ENCODE data around the gene LSMEM2. TPM values are rescaled to one million over a fixed set of nuclear protein-coding genes. Genes with fewer than 3 reads are reported as not detected.
"Not testable (repeated sequence)": the region's sequence is repeated elsewhere in the genome, so short reads cannot be mapped to it uniquely, and the experiment has no call there.

Gene LSMEM2
- total and polyA plus RNA-seq, 4 donors: 0.51 to 1.3 TPM; not detected in 2

DNA sequence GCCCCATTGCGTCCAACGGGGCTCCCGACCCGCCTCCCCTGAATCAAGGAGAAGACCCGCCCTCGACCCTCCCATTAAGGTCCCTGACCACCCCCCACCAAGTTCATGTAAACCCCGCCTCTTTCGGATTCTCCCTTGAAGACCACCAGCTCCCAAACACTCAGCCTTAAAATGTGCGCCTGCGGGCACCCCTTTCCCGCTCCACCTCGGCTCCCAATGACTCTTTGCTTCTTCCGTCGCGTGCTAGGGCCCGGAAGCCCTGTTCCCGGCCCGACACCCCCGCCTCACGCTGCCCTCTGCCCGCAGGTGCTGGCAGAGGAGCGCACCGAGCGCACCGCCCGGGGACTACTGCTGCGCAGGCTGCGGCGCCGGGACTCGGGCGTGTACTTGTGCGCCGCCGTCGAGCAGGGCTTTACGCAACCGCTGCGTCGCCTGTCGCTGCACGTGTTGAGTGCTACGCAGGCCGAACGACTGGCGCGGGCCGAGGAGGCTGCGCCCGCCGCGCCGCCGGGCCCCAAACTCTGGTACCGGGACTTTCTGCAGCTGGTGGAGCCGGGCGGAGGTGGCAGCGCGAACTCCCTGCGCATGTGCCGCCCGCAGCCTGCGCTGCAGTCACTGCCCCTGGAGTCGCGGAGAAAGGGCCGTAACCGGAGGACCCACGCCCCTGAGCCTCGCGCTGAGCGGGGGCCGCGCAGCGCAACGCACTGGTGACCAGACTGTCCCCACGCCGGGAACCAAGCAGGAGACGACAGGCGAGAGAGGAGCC lies 2.7 kb upstream of the LSMEM2 start:
- H3K27me3 ChIP-seq (ENCODE audit: control insufficient read depth in 1 of 2, insufficient read depth in 2 of 2, low read length in 1 of 2): no peaks in the 10 kb centered on the region
- intact Hi-C loops (cut with DNase I): loop anchor here (2.0 to 10.0 kb wide), 2 partner anchors 49 to 151 kb away; no protein-coding TSS in a partner anchor
- WGBS, 2 donors: 79 to 80% methylated on average over 79 of the region's 79 CpGs

DNA sequence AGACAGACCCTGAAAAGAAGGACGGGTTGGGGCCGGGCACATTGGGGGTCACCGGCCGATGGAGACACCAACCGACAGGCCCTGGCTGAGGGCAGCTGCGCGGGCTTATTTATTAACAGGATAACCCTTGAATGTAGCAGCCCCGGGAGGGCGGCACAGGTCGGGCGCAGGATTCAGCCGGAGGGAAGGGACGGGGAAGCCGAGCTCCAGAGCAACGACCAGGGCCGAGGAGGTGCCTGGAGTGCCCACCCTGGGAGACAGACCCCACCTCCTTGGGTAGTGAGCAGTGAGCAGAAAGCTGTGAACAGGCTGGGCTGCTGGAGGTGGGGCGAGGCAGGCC lies 2.2 kb upstream of the LSMEM2 start:
- Histone ChIP-seq H3K4me3 (ENCODE audit: low read length in 2 of 2) (no peak overlapping the region), H3K36me3 (ENCODE audit: control insufficient read depth in 1 of 2, insufficient read depth in 2 of 2, low read length in 1 of 2) (no peaks in the 10 kb centered on the region), H3K4me1 (ENCODE audit: control insufficient read depth in 1 of 2, insufficient read depth in 2 of 2, low read length in 2 of 2) (no peaks in the 10 kb centered on the region), H3K27me3 (ENCODE audit: control insufficient read depth in 1 of 2, insufficient read depth in 2 of 2, low read length in 1 of 2) (no peaks in the 10 kb centered on the region), H3K27ac (ENCODE audit: low read depth in 1 of 2, low read length in 2 of 2) (no peak overlapping the region), H3K9me3 (ENCODE audit: control insufficient read depth, low read length) (no peaks in the 10 kb centered on the region)
- DNase-seq: peak in 1 of 2 donors; percentile 40
- 90 to 91% methylated on average over 17 of the region's 17 CpGs for WGBS, 2 donors
- intact Hi-C loops (cut with DNase I): loop anchor here in 1 of 2 donors (10.0 kb wide), 1 partner anchor 152 kb away; no protein-coding TSS in a partner anchor
- no peak for ATAC-seq (ENCODE audit: low FRiP score)

More for the DNA sequence above, 2.7 kb upstream of the LSMEM2 start:
- H3K4me1 ChIP-seq (ENCODE audit: control insufficient read depth in 1 of 2, insufficient read depth in 2 of 2, low read length in 2 of 2): no peaks in the 10 kb centered on the region
- H3K9me3 ChIP-seq (ENCODE audit: control insufficient read depth, low read length): no peaks in the 10 kb centered on the region
- ATAC-seq (ENCODE audit: low FRiP score) (no peak), DNase-seq (peak in 1 of 2 donors; percentile 42)
- H3K36me3 ChIP-seq (ENCODE audit: control insufficient read depth in 1 of 2, insufficient read depth in 2 of 2, low read length in 1 of 2): no peaks in the 10 kb centered on the region
- H3K27ac ChIP-seq (ENCODE audit: low read depth in 1 of 2, low read length in 2 of 2): no peak overlapping the region
- no peak overlapping the region for H3K4me3 ChIP-seq (ENCODE audit: low read length in 2 of 2)

- no peaks in the 10 kb centered on the region for H3K4me1 ChIP-seq (ENCODE audit: control insufficient read depth in 1 of 2, insufficient read depth in 2 of 2, low read length in 2 of 2)
- no peaks in the 10 kb centered on the region for H3K36me3 ChIP-seq (ENCODE audit: control insufficient read depth in 1 of 2, insufficient read depth in 2 of 2, low read length in 1 of 2)
- no peaks in the 10 kb centered on the region for H3K9me3 ChIP-seq (ENCODE audit: control insufficient read depth, low read length)
- ATAC-seq (ENCODE audit: low FRiP score) (peak; percentile 23), DNase-seq (no peak)
- peak overlapping the region in 1 of 2 donors; percentile 9 for H3K27ac ChIP-seq (ENCODE audit: low read depth in 1 of 2, low read length in 2 of 2)
- no peaks in the 10 kb centered on the region for H3K27me3 ChIP-seq (ENCODE audit: control insufficient read depth in 1 of 2, insufficient read depth in 2 of 2, low read length in 1 of 2)
- intact Hi-C loops (cut with DNase I): loop anchor here in 1 of 2 donors (10.0 kb wide), 1 partner anchor 154 kb away; no protein-coding TSS in a partner anchor
- no peak overlapping the region for H3K4me3 ChIP-seq (ENCODE audit: low read length in 2 of 2)
- 75% methylated on average over 4 of the region's 4 CpGs for WGBS, 2 donors
These were observed 586 bp upstream of the LSMEM2 start for GRCh38 chr3:50278123-50278879.

DNA sequence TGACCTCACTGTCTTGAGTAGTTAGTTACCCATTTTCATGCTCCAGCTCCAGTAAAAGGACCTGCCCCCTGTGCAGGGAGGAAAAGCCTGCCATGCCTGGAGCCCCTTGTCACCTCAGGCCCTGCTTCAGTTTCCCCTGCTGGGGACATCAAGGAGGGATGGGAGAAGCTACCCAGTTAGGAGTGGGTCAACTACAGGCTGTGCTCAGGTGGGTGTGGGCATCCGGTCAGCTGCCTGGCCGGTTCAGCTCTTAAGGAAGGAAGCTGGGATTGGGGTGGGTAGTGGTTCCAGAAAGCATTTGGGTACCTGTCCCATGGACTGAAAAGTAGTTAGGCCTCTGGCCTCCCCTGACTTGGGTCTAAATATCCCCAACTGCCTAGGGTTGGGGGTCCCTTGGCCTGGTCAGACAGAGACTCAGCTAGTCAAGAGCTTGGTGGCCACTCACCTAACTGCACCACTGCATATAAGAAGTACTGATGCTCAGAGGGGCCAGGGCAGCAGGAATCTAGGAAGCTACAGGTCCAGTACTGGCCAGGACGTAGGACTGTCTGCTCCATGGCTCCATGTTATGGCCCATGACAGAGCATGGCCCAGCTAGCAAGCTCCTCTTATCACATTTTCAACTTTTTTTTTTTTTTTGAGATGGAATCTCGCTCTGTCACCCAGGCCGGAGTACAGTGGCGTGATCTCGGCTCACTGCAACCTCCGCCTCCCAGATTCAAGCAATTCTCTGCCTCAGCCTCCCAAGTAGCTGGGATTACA lies 549 bp downstream of the LSMEM2 start:
- intact Hi-C loops (cut with DNase I): loop anchor here in 1 of 2 donors (10.0 kb wide), 1 partner anchor 155 kb away; no protein-coding TSS in a partner anchor
- H3K27ac ChIP-seq (ENCODE audit: low read depth in 1 of 2, low read length in 2 of 2): no peak overlapping the region

GRCh38 chr3:50284121-50284520 lies 5.2 kb downstream of the LSMEM2 start:
- WGBS, 2 donors: 80 to 84% methylated on average over 6 of the region's 6 CpGs
- H3K4me1 ChIP-seq (ENCODE audit: control insufficient read depth in 1 of 2, insufficient read depth in 2 of 2, low read length in 2 of 2); H3K27me3 ChIP-seq (ENCODE audit: control insufficient read depth in 1 of 2, insufficient read depth in 2 of 2, low read length in 1 of 2); DNase-seq; intact Hi-C loops (cut with DNase I); ATAC-seq (ENCODE audit: low FRiP score); H3K4me3 ChIP-seq (ENCODE audit: low read length in 2 of 2); H3K9me3 ChIP-seq (ENCODE audit: control insufficient read depth, low read length); H3K27ac ChIP-seq (ENCODE audit: low read depth in 1 of 2, low read length in 2 of 2); H3K36me3 ChIP-seq (ENCODE audit: control insufficient read depth in 1 of 2, insufficient read depth in 2 of 2, low read length in 1 of 2): not testable (repeated sequence)

More for the DNA sequence above, 549 bp downstream of the LSMEM2 start:
- H3K36me3 ChIP-seq (ENCODE audit: control insufficient read depth in 1 of 2, insufficient read depth in 2 of 2, low read length in 1 of 2): no peaks in the 10 kb centered on the region
- no peaks in the 10 kb centered on the region for H3K4me1 ChIP-seq (ENCODE audit: control insufficient read depth in 1 of 2, insufficient read depth in 2 of 2, low read length in 2 of 2)
- ATAC-seq (ENCODE audit: low FRiP score) (no peak), DNase-seq (peak in 1 of 2 donors; percentile 37)
- WGBS, 2 donors: 93 to 94% methylated on average over 8 of the region's 8 CpGs
- no peaks in the 10 kb centered on the region for H3K27me3 ChIP-seq (ENCODE audit: control insufficient read depth in 1 of 2, insufficient read depth in 2 of 2, low read length in 1 of 2)
- H3K9me3 ChIP-seq (ENCODE audit: control insufficient read depth, low read length): no peaks in the 10 kb centered on the region
- H3K4me3 ChIP-seq (ENCODE audit: low read length in 2 of 2): no peak overlapping the region

- ATAC-seq (ENCODE audit: low FRiP score): no peak
- 85 to 88% methylated on average over 28 of the region's 28 CpGs for WGBS, 2 donors
- H3K4me3 ChIP-seq (ENCODE audit: low read length in 2 of 2): no peak overlapping the region
- DNase-seq: no peak
- peaks cover 0 to 2% of the 10 kb centered on the region in 2 donors for H3K36me3 ChIP-seq (ENCODE audit: control insufficient read depth in 1 of 2, insufficient read depth in 2 of 2, low read length in 1 of 2)
- intact Hi-C loops (cut with DNase I): no loop called here
- no peaks in the 10 kb centered on the region for H3K27me3 ChIP-seq (ENCODE audit: control insufficient read depth in 1 of 2, insufficient read depth in 2 of 2, low read length in 1 of 2)
- H3K27ac ChIP-seq (ENCODE audit: low read depth in 1 of 2, low read length in 2 of 2): no peak overlapping the region
- H3K9me3 ChIP-seq (ENCODE audit: control insufficient read depth, low read length): no peaks in the 10 kb centered on the region
- no peaks in the 10 kb centered on the region for H3K4me1 ChIP-seq (ENCODE audit: control insufficient read depth in 1 of 2, insufficient read depth in 2 of 2, low read length in 2 of 2)
These were observed 7.7 kb downstream of the LSMEM2 start for GRCh38 chr3:50286322-50287227.

DNA sequence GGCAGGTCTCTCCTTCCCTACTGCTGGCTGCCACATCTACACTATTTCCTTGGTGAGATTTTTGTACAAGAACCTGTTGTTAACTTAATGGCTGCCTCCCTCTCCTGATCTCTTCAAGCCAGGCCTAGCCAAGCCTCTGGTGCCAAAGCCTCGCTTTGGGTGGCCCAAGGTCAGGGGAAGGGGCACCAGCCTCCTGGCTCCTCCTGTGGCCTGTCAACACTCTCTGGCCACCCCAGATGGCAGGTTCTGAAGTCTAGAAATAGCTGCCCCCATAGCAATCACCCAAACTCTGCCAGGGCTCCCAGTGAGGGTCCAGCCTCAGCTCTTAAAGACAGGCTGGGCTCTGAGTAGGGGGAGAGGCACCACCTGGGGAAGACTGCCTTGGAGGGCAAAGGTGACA lies 8.4 kb downstream of the LSMEM2 start:
- H3K27ac ChIP-seq (ENCODE audit: low read depth in 1 of 2, low read length in 2 of 2): no peak overlapping the region
- DNase-seq (no peak), ATAC-seq (ENCODE audit: low FRiP score) (no peak)
- no peaks in the 10 kb centered on the region for H3K27me3 ChIP-seq (ENCODE audit: control insufficient read depth in 1 of 2, insufficient read depth in 2 of 2, low read length in 1 of 2)
- H3K4me3 ChIP-seq (ENCODE audit: low read length in 2 of 2): no peak overlapping the region
- intact Hi-C loops (cut with DNase I): no loop called here
- peaks cover 0 to 2% of the 10 kb centered on the region in 2 donors for H3K36me3 ChIP-seq (ENCODE audit: control insufficient read depth in 1 of 2, insufficient read depth in 2 of 2, low read length in 1 of 2)
- 91 to 100% methylated on average over 1 of the region's 1 CpG for WGBS, 2 donors
- H3K4me1 ChIP-seq (ENCODE audit: control insufficient read depth in 1 of 2, insufficient read depth in 2 of 2, low read length in 2 of 2): no peaks in the 10 kb centered on the region
- H3K9me3 ChIP-seq (ENCODE audit: control insufficient read depth, low read length): no peaks in the 10 kb centered on the region
